ENCODE data around the gene ULK3. TPM values are rescaled to one million over a fixed set of nuclear protein-coding genes. Genes with fewer than 3 reads are reported as not detected.

Gene ULK3
- total RNA-seq, 1 donor from 2014 or later: 52.1 TPM

DNA sequence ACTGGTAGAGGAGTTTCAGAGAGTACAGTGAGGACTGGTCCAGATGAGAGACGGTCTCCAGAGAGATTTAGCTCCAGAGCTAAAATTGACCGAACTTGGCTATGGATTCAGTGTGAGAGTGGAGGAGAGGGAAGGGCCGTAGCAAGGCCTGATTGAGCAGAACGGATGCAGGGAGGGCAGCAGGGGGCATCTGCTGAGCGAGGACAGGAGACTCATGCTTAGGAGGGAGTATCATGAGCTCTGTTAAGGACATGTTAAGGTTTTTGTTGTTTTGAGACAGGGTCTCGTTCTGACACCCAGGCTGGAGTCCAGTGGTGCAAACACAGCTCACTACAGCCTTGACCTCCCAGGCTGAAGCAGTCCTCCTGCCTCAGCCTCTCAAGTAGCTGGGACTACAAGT, 38.0 kb downstream of the ULK3 start:
- peaks cover 42% of the 10 kb centered on the region for H3K4me1 Mint-ChIP-seq
- H3K4me3 Mint-ChIP-seq: no peak overlapping the region

DNA sequence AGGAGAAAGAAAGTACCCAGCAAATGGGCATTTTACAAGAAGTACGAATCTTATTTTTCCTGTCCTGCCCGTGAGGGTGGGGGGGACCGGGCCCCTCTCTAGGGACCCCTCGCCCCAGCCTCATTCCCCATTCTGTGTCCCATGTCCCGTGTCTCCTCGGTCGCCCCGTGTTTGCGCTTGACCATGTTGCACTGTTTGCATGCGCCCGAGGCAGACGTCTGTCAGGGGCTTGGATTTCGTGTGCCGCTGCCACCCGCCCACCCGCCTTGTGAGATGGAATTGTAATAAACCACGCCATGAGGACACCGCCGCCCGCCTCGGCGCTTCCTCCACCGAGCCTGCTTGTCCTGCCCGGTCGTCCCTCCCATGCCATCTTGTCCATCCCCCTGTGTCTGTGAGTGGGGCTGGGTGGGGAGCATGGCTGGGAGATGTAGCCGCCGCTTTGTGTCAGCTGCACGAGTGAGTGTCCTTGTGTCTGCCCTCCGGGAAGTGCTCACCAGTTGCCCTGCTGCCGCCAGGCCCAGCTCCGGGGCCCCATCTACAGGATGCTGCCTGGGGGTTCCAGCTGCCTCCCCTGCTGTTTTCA, 40.0 kb downstream of the ULK3 start:
- H3K27ac Mint-ChIP-seq: peak overlapping the region; percentile 41
- H3K9me3 Mint-ChIP-seq: no peaks in the 10 kb centered on the region
- ATAC-seq (ENCODE audit: low read depth) (no peak), DNase-seq (no peak)
- no peak overlapping the region for H3K4me3 Mint-ChIP-seq
- intact Hi-C loops (cut with micrococcal nuclease): no loop called here
- CTCF ChIA-PET: interaction anchor here (0.8 to 26.2 kb wide), 2 partner anchors 9 to 26 kb away, joined by 3 to 1146 read pairs; partner anchors contain the start of gene CSK
- POLR2A ChIA-PET: interaction anchor here (0.6 to 32.5 kb wide), 2 partner anchors 9 to 23 kb away, joined by 5 to 2569 read pairs; partner anchors contain the start of gene CSK
- H3K4me1 Mint-ChIP-seq: peaks cover 47% of the 10 kb centered on the region
- peaks cover 69% of the 10 kb centered on the region for H3K36me3 Mint-ChIP-seq (ENCODE audit: low read depth)
- H3K27me3 Mint-ChIP-seq: no peaks in the 10 kb centered on the region
- TF ChIP-seq, protein P1, sequence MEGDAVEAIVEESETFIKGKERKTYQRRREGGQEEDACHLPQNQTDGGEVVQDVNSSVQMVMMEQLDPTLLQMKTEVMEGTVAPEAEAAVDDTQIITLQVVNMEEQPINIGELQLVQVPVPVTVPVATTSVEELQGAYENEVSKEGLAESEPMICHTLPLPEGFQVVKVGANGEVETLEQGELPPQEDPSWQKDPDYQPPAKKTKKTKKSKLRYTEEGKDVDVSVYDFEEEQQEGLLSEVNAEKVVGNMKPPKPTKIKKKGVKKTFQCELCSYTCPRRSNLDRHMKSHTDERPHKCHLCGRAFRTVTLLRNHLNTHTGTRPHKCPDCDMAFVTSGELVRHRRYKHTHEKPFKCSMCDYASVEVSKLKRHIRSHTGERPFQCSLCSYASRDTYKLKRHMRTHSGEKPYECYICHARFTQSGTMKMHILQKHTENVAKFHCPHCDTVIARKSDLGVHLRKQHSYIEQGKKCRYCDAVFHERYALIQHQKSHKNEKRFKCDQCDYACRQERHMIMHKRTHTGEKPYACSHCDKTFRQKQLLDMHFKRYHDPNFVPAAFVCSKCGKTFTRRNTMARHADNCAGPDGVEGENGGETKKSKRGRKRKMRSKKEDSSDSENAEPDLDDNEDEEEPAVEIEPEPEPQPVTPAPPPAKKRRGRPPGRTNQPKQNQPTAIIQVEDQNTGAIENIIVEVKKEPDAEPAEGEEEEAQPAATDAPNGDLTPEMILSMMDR (IDR thresholded peaks at IDR 0.05): no peak

More for the DNA sequence above, 38.0 kb downstream of the ULK3 start:
- Mint-ChIP-seq H3K27ac (peak overlapping the region; percentile 61), H3K36me3 (ENCODE audit: low read depth) (peaks cover 50% of the 10 kb centered on the region), H3K27me3 (no peaks in the 10 kb centered on the region), H3K9me3 (no peaks in the 10 kb centered on the region)
- ChIA-PET CTCF (interaction anchor here (0.9 to 26.2 kb wide), 4 partner anchors 9 to 170 kb away, joined by 3 to 1146 read pairs (median 4); partner anchors contain the start of gene CSK), POLR2A (interaction anchor here (0.8 to 32.5 kb wide), 3 partner anchors 14 to 69 kb away, joined by 3 to 2569 read pairs (median 3); partner anchors contain the start of gene CSK)
- ATAC-seq (ENCODE audit: low read depth) (no peak), DNase-seq (no peak)
- intact Hi-C loops (cut with micrococcal nuclease): no loop called here
- TF ChIP-seq, protein P1 (IDR thresholded peaks at IDR 0.05): no peak

DNA sequence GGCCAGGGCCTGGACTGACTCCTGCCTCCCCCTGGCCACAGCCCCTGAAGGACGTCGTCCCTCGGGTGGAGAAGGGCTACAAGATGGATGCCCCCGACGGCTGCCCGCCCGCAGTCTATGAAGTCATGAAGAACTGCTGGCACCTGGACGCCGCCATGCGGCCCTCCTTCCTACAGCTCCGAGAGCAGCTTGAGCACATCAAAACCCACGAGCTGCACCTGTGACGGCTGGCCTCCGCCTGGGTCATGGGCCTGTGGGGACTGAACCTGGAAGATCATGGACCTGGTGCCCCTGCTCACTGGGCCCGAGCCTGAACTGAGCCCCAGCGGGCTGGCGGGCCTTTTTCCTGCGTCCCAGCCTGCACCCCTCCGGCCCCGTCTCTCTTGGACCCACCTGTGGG, 40.7 kb downstream of the ULK3 start:
- Mint-ChIP-seq H3K4me1 (peaks cover 47% of the 10 kb centered on the region), H3K27ac (no peak overlapping the region), H3K36me3 (ENCODE audit: low read depth) (peaks cover 75% of the 10 kb centered on the region), H3K4me3 (no peak overlapping the region), H3K9me3 (no peaks in the 10 kb centered on the region), H3K27me3 (no peaks in the 10 kb centered on the region)
- ChIA-PET CTCF (interaction anchor here (0.8 to 26.2 kb wide), 2 partner anchors 8 to 26 kb away, joined by 3 to 1146 read pairs; partner anchors contain the start of gene CSK), POLR2A (interaction anchor here (32.5 kb wide), 1 partner anchor 23 kb away, joined by 2569 read pairs; the partner anchor contains the start of gene CSK)
- ATAC-seq (ENCODE audit: low read depth): no peak
- DNase-seq: no peak
- intact Hi-C loops (cut with micrococcal nuclease): no loop called here
- TF ChIP-seq, protein P1 (IDR thresholded peaks at IDR 0.05): no peak

DNA sequence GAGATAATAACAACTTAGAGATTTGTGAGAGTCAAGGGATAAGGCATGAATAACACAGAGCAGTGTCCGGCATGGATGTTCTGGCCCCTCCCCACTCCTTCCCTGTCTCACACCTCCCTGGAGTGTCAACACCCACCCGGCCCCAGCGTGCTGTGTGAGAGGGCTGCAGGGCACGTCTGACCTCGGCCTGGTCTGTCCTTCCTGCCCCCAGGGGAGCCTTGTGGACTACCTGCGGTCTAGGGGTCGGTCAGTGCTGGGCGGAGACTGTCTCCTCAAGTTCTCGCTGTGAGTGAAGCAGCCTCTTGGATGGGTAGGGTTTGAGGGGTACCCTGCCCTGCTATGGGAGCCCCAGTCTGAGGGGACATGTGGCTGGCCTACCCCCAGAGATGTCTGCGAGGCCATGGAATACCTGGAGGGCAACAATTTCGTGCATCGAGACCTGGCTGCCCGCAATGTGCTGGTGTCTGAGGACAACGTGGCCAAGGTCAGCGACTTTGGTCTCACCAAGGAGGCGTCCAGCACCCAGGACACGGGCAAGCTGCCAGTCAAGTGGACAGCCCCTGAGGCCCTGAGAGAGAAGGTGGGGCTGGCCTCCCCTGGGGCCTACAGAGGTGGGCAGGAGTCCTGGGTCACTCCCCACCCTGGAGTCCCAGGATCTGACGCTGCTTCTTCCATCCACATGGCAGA, 41.5 kb downstream of the ULK3 start:
- intact Hi-C loops (cut with micrococcal nuclease): loop anchor here (2.0 kb wide), 2 partner anchors 33 to 41 kb away; partner anchors contain the start of gene ULK3
- ChIA-PET POLR2A (interaction anchor here (32.5 kb wide), 1 partner anchor 22 kb away, joined by 2569 read pairs; the partner anchor contains the start of gene CSK), CTCF (interaction anchor here (2.2 to 26.2 kb wide), 3 partner anchors 13 to 100 kb away, joined by 9 to 1146 read pairs (median 134); partner anchors contain the start of gene CSK)
- H3K4me3 Mint-ChIP-seq: no peak overlapping the region
- H3K27me3 Mint-ChIP-seq: no peaks in the 10 kb centered on the region
- DNase-seq (no peak), ATAC-seq (ENCODE audit: low read depth) (no peak)
- H3K9me3 Mint-ChIP-seq: no peaks in the 10 kb centered on the region
- TF ChIP-seq, protein P1 (IDR thresholded peaks at IDR 0.05): no peak
- peaks cover 51% of the 10 kb centered on the region for H3K4me1 Mint-ChIP-seq
- H3K27ac Mint-ChIP-seq: peak overlapping the region; percentile 12
- H3K36me3 Mint-ChIP-seq (ENCODE audit: low read depth): peaks cover 78% of the 10 kb centered on the region

Data from activated B cell treated with CpG ODN at 0.5 μM for 24 hours (primary cell).